Ascending aorta (tissue), 2 donors: ENCODE data around the gene ABCC1. TPM values are rescaled to one million over a fixed set of nuclear protein-coding genes. Genes with fewer than 3 reads are reported as not detected.

Source experiments
- DNase-seq, 2 donors: peaks; one replicate each; pipeline ENCODE4 v3.0.0-alpha.2; 2019; ENCODE audit warnings: low spot score in 2 of 2
- H3K27ac ChIP-seq, 2 donors: fragments of 200-600 bp; sonication (generic); one replicate each; pipeline ENCODE4 v1.5.1; 2016 to 2017; ENCODE audit warnings: mild to moderate bottlenecking in 1 of 2
- H3K27me3 ChIP-seq: fragments of 200-600 bp; sonication (generic); one replicate; pipeline ENCODE4 v1.5.1; 2017
- H3K36me3 ChIP-seq, 2 donors: fragments of 200-600 bp; sonication (generic); one replicate each; pipeline ENCODE4 v1.5.1; 2016
- H3K4me1 ChIP-seq, 2 donors: fragments of 200-600 bp; sonication (generic); one replicate each; pipeline ENCODE4 v1.5.1; 2016 to 2017; ENCODE audit warnings: mild to moderate bottlenecking in 1 of 2
- H3K4me3 ChIP-seq, 2 donors: fragments of 200-600 bp; sonication (generic); one replicate each; pipeline ENCODE4 v1.5.1; 2016 to 2017; ENCODE audit warnings: mild to moderate bottlenecking in 1 of 2
- H3K9me3 ChIP-seq, 2 donors: fragments of 200-600 bp; sonication (generic); one replicate each; pipeline ENCODE4 v1.5.1; 2016
- intact Hi-C: fragments of 100-400 bp; cut with DNase I; formaldehyde crosslinking; loops from one replicate; pipeline ENCODE4 v1.15.1; 2023
- total RNA-seq: library from RNA; depleted of rRNA; stranded (reverse); fragments of >200 nt; gene quantifications from one replicate; pipeline ENCODE4 v1.1.0, GENCODE V29; 2016
- TF ChIP-seq, protein P1 (sequence below), 3 experiments: fragments of 200-600 bp in 2 of 3; fragments of 450-650 bp in 1 of 3; sonication (generic) in 2 of 3; IDR thresholded peaks; one replicate each; pipeline ENCODE4 v1.5.1; 2016 to 2019; ENCODE audit warnings: antibody characterized with exemption in 3 of 3, mild to moderate bottlenecking in 1 of 3, moderate library complexity in 1 of 3

ABCC1 gene
- total RNA-seq, 1 donor from 2014 or later: 144 TPM

DNA sequence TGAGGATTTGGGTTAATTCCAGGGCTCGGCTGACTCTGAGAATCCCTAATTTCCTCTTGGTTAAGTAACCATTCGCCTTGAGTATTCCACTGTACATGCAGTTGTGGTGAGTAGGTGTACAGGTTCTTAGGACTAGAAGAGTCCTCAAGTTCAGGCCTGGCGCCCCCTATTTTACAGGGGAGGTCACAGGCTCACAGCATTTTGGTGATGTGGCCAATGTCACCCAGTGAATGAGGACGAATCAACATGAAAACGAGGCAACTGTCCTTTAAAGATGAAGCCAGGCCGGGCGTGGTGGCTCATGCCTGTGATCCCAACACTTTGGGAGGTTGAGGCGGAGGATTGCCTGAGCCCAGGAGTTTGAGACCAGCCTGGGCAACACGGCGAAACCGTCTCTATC is 218.5 kb downstream of the ABCC1 start:
- no peak overlapping the region for H3K27ac ChIP-seq
- H3K4me1 ChIP-seq: no peaks in the 10 kb centered on the region
- no peaks in the 10 kb centered on the region for H3K27me3 ChIP-seq
- TF ChIP-seq, protein P1, sequence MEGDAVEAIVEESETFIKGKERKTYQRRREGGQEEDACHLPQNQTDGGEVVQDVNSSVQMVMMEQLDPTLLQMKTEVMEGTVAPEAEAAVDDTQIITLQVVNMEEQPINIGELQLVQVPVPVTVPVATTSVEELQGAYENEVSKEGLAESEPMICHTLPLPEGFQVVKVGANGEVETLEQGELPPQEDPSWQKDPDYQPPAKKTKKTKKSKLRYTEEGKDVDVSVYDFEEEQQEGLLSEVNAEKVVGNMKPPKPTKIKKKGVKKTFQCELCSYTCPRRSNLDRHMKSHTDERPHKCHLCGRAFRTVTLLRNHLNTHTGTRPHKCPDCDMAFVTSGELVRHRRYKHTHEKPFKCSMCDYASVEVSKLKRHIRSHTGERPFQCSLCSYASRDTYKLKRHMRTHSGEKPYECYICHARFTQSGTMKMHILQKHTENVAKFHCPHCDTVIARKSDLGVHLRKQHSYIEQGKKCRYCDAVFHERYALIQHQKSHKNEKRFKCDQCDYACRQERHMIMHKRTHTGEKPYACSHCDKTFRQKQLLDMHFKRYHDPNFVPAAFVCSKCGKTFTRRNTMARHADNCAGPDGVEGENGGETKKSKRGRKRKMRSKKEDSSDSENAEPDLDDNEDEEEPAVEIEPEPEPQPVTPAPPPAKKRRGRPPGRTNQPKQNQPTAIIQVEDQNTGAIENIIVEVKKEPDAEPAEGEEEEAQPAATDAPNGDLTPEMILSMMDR (IDR thresholded peaks at IDR 0.05): no peak
- intact Hi-C loops: no loop called here
- H3K9me3 ChIP-seq: no peaks in the 10 kb centered on the region
- no peak overlapping the region for H3K4me3 ChIP-seq
- no peak for DNase-seq
- H3K36me3 ChIP-seq: no peaks in the 10 kb centered on the region

DNA sequence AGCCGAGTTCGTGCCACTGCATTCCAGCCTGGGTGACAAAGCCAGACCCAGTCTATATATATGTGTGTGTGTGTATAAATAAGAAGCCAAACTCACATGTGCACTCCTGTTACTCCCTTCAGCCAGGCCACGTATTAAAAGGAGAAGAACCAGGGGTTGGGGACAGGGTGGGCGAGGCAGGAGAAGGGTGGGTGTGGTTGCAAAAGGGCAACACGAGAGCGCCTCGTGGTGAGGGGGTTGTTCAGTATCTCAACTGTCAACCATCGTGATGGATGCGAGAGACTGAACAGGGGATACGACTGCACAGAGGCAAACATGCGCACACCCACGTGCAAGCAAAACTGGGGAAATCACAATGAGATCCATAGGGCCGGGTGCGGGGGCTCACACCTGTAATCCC is 219.0 kb downstream of the ABCC1 start:
- TF ChIP-seq, protein P1 (IDR thresholded peaks at IDR 0.05): no peak
- intact Hi-C loops: no loop called here
- no peak for DNase-seq

DNA sequence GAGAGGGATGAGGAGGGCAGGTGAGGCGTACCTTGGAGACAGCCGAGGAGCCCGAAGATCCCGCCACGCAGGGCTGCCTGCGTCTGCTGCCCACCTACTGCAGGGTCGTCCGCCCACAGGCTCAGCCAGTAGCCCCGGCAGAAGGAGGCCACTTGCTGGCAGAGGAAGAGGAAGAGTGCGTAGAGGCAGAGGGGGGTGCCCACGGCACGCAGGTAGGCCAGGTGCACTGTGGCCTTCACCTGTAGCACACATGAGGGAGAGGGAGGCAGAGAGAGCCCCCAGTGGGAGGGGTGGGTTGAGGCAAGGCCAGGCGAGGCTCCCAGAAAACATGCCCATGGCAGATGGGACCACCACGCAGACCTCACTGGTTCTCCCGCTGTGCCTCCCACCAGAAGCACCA is 220.2 kb downstream of the ABCC1 start:
- TF ChIP-seq, protein P1 (IDR thresholded peaks at IDR 0.05): no peak
- Histone ChIP-seq H3K27me3 (no peaks in the 10 kb centered on the region), H3K4me1 (no peaks in the 10 kb centered on the region), H3K9me3 (no peaks in the 10 kb centered on the region), H3K4me3 (no peak overlapping the region), H3K36me3 (no peaks in the 10 kb centered on the region), H3K27ac (no peak overlapping the region)
- no peak for DNase-seq
- intact Hi-C loops: no loop called here

More for the DNA sequence above, 219.0 kb downstream of the ABCC1 start:
- Histone ChIP-seq H3K4me1 (no peaks in the 10 kb centered on the region), H3K27ac (no peak overlapping the region), H3K9me3 (no peaks in the 10 kb centered on the region), H3K36me3 (no peaks in the 10 kb centered on the region), H3K27me3 (no peaks in the 10 kb centered on the region), H3K4me3 (no peak overlapping the region)

DNA sequence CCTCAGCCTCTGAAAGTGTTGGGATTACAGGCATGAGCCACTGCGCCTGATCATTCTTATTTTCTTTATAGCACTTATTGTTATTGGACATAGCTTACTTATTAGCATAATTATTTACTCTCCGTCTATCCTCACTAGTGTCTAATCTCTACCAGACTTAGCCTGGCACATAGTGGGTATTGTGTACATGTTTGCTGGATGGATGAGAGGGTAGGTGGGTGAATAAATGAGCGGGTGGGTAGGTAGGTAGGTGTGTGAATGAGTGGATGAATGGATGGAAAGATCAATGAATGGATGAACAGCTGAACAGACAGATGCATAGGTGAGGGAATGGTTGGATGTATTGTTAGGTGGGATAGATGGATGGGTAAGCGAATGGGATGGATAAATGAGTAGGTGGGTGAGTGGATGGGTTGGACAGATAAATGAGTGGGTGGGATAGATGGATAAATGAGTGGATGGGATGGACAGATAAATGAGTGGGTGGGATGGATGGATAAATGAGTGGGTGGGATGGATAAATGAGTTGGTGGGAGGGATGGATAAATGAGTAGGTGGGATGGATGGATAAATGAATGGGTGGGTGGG is 222.0 kb downstream of the ABCC1 start:
- Histone ChIP-seq H3K27ac (no peak overlapping the region), H3K4me1 (no peaks in the 10 kb centered on the region), H3K9me3 (no peaks in the 10 kb centered on the region), H3K27me3 (no peaks in the 10 kb centered on the region), H3K36me3 (no peaks in the 10 kb centered on the region), H3K4me3 (no peak overlapping the region)
- TF ChIP-seq, protein P1 (IDR thresholded peaks at IDR 0.05): no peak
- no peak for DNase-seq
- intact Hi-C loops: no loop called here

DNA sequence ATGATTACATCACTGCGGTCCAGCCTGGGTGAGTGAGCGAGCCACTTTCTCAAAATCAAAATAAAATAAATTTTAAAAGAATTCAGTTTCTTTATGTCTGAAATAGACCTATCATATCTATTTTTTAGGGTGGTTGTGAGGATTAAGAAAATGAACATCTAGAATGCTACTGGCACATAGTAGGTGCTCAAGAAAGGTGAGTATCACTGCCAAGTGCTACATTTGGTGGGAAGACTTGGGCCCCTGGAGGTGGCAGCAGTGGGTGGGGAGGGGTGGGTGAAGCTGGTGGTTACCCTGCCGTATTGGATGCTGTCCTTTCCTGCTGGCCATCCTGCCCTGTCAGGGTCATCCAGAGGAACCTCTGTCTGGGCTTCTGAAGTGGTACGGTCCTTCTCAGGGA is 223.6 kb downstream of the ABCC1 start:
- intact Hi-C loops: no loop called here
- no peak for DNase-seq
- Histone ChIP-seq H3K27ac (no peak overlapping the region), H3K9me3 (no peaks in the 10 kb centered on the region), H3K4me3 (no peak overlapping the region), H3K27me3 (no peaks in the 10 kb centered on the region), H3K4me1 (no peaks in the 10 kb centered on the region), H3K36me3 (no peaks in the 10 kb centered on the region)
- TF ChIP-seq, protein P1 (IDR thresholded peaks at IDR 0.05): no peak

DNA sequence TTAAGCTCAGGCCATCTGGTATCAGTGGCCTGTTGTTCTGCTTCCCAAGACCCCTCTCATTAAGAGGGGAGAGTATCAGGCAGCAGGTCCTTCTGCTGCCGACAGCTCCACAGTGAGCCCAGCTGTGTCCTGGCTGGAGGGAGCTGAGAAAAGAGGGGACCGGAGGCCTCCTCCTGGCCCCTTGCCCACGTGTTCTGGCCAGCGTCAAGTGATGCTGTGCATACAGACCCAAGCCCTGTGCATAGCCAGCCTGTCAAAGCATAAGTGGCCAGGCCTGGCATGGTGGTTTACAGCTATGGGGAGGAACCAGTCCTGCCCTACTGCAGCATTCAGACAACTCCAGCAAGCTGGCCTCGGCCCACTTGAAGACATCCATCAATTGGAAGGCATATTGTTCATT is 225.9 kb downstream of the ABCC1 start:
- no peak for DNase-seq
- H3K4me1 ChIP-seq: no peaks in the 10 kb centered on the region
- TF ChIP-seq, protein P1 (IDR thresholded peaks at IDR 0.05): no peak
- intact Hi-C loops: no loop called here
- H3K9me3 ChIP-seq: no peaks in the 10 kb centered on the region
- H3K27ac ChIP-seq: no peak overlapping the region
- no peaks in the 10 kb centered on the region for H3K36me3 ChIP-seq
- H3K4me3 ChIP-seq: no peak overlapping the region
- no peaks in the 10 kb centered on the region for H3K27me3 ChIP-seq
